Esophagus muscularis mucosa (tissue), 4 donors: ENCODE data around the gene MGLL.

Source experiments
- CTCF ChIP-seq, 3 experiments: fragments of 200-600 bp in 2 of 3; fragments of 450-650 bp in 1 of 3; sonication (generic) in 2 of 3; IDR thresholded peaks; one replicate each; pipeline ENCODE4 v1.5.1; 2017 to 2019; ENCODE audit warnings: antibody characterized with exemption in 3 of 3, mild to moderate bottlenecking in 2 of 3, moderate library complexity in 1 of 3
- EP300 ChIP-seq: sonication (generic); formaldehyde crosslinking; IDR thresholded peaks from one replicate; pipeline ENCODE4 v1.6.1; 2017; ENCODE audit warnings: antibody characterized with exemption
- POLR2A ChIP-seq: fragments of 450-650 bp; IDR thresholded peaks from one replicate; pipeline ENCODE4 v1.6.1; 2017; ENCODE audit warnings: antibody characterized with exemption, moderate library complexity, mild to moderate bottlenecking, low read depth

DNA sequence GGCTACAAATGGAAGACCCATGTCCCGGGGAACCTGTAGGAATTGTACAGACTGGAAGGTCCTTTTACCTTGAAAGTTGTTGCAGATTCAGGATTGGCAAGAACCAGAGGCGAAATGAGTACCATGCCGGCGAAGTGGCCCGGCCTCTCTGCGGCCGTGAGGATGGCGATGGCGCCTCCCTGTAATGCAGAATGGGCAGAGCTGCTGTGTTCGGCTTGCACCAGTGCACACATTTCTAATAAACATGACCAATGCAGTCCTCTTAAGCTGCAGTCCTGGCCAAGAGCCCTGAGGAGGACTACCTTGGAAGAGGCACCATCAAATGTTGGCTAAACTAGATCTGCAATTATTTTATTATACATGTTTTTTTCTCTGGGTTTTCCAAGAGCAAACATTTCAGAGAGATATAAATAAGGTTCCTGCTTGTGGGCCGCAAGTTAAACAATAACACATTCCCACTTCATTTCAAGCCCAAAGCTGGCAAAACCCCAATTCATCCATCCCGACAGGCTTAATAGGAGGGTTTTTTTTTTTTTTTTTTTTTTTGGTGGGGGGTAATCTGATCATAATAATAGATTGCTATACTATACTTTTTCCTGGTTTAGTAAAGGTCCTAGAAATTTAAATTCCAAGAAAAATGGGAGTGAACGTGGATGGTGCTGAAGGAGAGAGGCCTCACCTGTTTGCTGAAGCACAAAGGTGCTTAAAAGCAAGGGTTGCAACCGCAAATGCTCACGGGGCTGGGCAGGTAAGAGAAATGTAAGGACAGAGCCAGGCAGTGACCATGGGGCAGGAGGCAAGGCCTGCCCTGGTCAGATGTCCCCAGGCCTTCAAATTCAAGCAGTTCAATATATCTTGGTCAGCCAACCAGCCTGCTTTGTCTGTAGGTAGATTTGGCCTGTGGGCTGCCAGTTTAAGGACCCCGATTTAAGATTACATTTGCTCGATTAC is 101.1 kb downstream of the MGLL start:
- TF ChIP-seq POLR2A = no peak
- no peak for TF ChIP-seq CTCF (IDR thresholded peaks at IDR 0.05)
- no peak for TF ChIP-seq EP300
